Body of pancreas (tissue), 4 donors: Measurements from ENCODE around the gene ANAPC2.

Experiments used
- POLR2A ChIP-seq, 3 donors: fragments of 450-650 bp; IDR thresholded peaks; one replicate each; pipeline ENCODE4 v1.6.1; 2016; ENCODE audit warnings: antibody characterized with exemption in 3 of 3, mild to moderate bottlenecking in 2 of 3
- TF ChIP-seq, protein P1 (sequence below), 7 experiments: fragments of 450-650 bp in 4 of 7; fragments of 200-600 bp in 3 of 7; sonication (generic) in 3 of 7; IDR thresholded peaks; one replicate each; pipeline ENCODE4 v1.5.1; 2016 to 2019; ENCODE audit warnings: antibody characterized with exemption in 7 of 7

DNA sequence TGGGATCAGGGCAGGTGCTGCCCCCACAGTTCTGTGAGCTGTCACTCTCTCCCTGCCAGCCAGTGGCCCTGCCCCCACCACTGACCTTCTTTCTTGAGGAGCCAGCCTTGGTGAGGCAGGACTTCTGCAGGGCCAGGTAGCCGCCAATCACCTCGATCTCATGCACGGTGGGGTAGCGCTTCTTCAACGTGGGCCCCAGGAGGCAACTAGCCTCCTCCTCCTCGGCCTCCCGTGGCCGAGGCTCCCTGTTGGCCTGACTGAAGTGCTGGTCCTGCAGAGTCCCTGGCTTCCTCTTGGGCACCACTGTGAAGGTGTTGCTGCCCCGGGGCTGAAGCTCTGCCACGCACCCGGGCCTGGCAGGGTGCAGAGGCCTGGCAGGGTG, 10.5 kb upstream of the ANAPC2 start:
- TF ChIP-seq, protein P1, sequence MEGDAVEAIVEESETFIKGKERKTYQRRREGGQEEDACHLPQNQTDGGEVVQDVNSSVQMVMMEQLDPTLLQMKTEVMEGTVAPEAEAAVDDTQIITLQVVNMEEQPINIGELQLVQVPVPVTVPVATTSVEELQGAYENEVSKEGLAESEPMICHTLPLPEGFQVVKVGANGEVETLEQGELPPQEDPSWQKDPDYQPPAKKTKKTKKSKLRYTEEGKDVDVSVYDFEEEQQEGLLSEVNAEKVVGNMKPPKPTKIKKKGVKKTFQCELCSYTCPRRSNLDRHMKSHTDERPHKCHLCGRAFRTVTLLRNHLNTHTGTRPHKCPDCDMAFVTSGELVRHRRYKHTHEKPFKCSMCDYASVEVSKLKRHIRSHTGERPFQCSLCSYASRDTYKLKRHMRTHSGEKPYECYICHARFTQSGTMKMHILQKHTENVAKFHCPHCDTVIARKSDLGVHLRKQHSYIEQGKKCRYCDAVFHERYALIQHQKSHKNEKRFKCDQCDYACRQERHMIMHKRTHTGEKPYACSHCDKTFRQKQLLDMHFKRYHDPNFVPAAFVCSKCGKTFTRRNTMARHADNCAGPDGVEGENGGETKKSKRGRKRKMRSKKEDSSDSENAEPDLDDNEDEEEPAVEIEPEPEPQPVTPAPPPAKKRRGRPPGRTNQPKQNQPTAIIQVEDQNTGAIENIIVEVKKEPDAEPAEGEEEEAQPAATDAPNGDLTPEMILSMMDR (IDR thresholded peaks at IDR 0.05), result no peak
- TF ChIP-seq POLR2A (IDR thresholded peaks at IDR 0.05), result peak in 1 of 3 donors; percentile 25
